Left cardiac atrium (tissue), 4 donors: ENCODE measurements around the gene DTL. TPM values are rescaled to one million over a fixed set of nuclear protein-coding genes. Genes with fewer than 3 reads are reported as not detected.
A peak's percentile ranks its signal among the peaks of the same experiment; 100 is the strongest.

Source experiments
- ATAC-seq, 2 donors: fragments of 200-7000 bp; cut with Tn5 transposase; one replicate each; pipeline ENCODE4 v1.9.1; 2020; ENCODE audit warnings: mild to moderate bottlenecking in 2 of 2, moderate library complexity in 2 of 2
- DNase-seq: peaks from one replicate; pipeline ENCODE4 v3.0.0-alpha.2; 2020
- intact Hi-C, 2 donors: fragments of 100-400 bp; cut with DNase I; formaldehyde crosslinking; loops; one replicate each; pipeline versions ENCODE4 v1.14.1 to v1.15.1; 2022 to 2023
- microRNA-seq, 2 donors: library from miRNA; unstranded; fragments of <30 nt; microRNA quantifications; one replicate each; pipeline ENCODE4 v1.2.0, GENCODE V29; 2020
- total RNA-seq, 2 donors: library from RNA; stranded (reverse); fragmentation: NEBNext Ultra II Directional; extraction: Animal tissue kit (Norgen Biotek cat#: 25700); gene quantifications; one replicate each; pipeline ENCODE4 v1.2.1, GENCODE V29; 2021
- donor health status: DM: no; HTN: yes; CAD: no.
- donor health status: DM: no; HTN: yes; CAD: no; lungs with severe emphysema.
- donor health status: DM: yes; HTN: yes; CAD: no.
- donor health status: Dilated cardiomyopathy.

DTL gene
- total RNA-seq, 2 donors from 2014 or later, result 0.71 to 3.9 TPM

DNA sequence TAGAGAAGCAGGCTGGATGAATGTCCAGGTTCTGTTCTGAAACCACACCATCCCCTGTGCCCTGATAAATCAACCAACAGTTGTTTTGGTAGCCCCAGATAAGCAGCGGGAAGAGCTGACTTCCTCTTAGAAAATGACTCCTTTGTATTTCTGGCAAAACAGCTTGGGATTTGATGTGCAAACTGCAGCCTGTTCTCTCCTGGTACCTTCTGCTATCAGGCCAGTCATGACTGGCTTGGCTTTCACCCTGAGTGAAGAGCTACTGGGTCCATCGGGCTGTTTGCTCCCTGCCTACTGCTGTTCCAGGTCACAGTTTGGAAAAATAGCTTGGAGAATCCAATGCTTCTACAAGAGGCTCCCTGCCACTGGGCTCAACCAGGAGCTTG is 116.8 kb downstream of the DTL start:
- intact Hi-C loops, result no loop called here
- ATAC-seq (peak in 1 of 2 donors; percentile 29), DNase-seq (no peak)

DNA sequence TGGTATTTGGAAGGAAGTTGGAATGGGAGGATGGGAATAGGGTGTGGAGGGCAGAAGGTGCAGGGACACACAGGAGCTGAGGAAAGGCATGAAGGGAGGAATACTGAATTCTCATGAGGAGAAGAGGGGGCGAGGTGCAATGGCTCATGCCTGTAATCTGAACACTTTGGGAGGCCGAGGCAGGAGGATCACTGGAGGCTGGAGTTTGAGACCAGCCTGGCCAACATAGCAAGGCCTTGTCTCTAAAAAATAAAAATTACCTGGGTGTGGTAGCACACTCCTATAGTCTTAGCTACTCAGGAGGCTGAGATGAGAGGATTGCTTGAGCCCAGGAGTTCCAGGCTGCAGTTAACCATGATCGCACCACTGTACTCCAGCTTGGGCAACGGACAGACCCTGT is 117.3 kb downstream of the DTL start:
- DNase-seq, result no peak
- intact Hi-C loops, result no loop called here

DNA sequence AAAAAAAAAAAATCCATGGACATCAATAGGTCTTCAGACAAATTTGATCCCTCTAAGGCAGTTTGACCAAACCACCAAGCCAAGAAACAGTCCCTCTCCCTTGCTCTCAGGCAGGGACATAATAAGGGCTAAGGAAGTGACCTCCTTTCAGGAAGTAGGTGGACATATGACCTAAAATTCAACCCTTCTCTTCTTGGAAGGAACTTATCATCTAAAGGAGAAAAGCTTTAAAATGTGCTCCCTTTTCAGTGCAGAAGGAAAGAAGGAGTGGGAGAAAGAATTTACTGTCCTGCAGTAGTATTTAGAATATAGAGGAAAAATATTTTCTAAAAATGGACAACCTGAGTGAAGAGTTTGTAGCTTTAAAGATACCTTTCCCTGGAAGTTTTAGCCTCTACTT is 118.1 kb downstream of the DTL start:
- ATAC-seq (no peak), DNase-seq (no peak)
- intact Hi-C loops, result no loop called here

More for the DNA sequence above, 117.3 kb downstream of the DTL start:
- ATAC-seq, result no peak

Small RNA genes within 50 kb of the gene (microRNA-seq; reads per million reads assigned to microRNA genes)
- gene MIR3122, result 0 reads per million in 2 donors

Other genes starting within 250 kb of the DTL start
- gene LPGAT1, start 205.0 kb upstream of the DTL start, total RNA-seq, result 10 to 100 TPM; 37.4 to 45.9 TPM
- gene INTS7, start 191 bp upstream of the DTL start, total RNA-seq, result 10 to 100 TPM in 1 of 2 donors, 1 to 10 TPM in 1; 8.1 to 10.2 TPM
- gene PPP2R5A, start 249.7 kb downstream of the DTL start, total RNA-seq, result 10 to 100 TPM; 68.4 to 69.0 TPM